IPS-18a (cell line): Measurements from ENCODE around the gene SMURF1.

Experiments
- H3K27ac ChIP-seq: one replicate; pipeline ENCODE4 v1.5.1; 2013; ENCODE audit warnings: low read length
- H3K27me3 ChIP-seq: one replicate; pipeline ENCODE4 v1.6.1; 2013; ENCODE audit warnings: mild to moderate bottlenecking, low read length; ENCODE audit not compliant: control insufficient read depth, insufficient read depth
- H3K36me3 ChIP-seq: one replicate; pipeline ENCODE4 v1.6.1; 2013; ENCODE audit warnings: low read depth, low read length; ENCODE audit not compliant: control insufficient read depth
- H3K4me1 ChIP-seq: one replicate; pipeline ENCODE4 v1.6.1; 2013; ENCODE audit warnings: low read depth, low read length; ENCODE audit not compliant: control insufficient read depth
- H3K4me3 ChIP-seq: one replicate; pipeline ENCODE4 v1.5.1; 2013; ENCODE audit warnings: low read length
- H3K9ac ChIP-seq: one replicate; pipeline ENCODE4 v1.6.1; 2013; ENCODE audit warnings: mild to moderate bottlenecking, low read length, moderate library complexity
- H3K9me3 ChIP-seq: one replicate; pipeline ENCODE4 v1.6.1; 2013; ENCODE audit warnings: low read depth, low read length; ENCODE audit not compliant: control insufficient read depth

Gene SMURF1

DNA sequence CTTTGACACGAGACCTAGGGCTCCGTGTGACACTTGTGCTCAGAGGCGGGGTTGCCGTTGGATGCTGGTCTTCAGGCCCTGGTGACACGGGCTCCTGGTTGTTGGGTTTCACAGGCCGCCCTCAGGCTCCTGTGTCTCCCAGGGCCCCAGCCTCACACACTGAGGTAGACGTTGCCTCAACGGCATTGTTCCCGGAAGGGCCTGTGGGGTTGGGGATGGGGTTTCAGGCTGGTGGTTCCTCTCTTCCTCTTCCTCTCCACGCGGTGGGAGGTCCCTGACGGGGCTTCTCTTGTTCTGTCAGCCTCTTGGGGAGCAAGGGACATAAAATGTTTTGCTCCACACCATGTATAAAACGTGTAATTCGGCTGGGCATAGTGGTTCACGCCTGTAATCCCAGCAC lies 140.5 kb downstream of the SMURF1 start:
- no peak overlapping the region for H3K9ac ChIP-seq
- H3K27ac ChIP-seq = no peak overlapping the region
- no peaks in the 10 kb centered on the region for H3K27me3 ChIP-seq
- H3K4me3 ChIP-seq = no peak overlapping the region
- H3K36me3 ChIP-seq = peaks cover 71% of the 10 kb centered on the region
- H3K4me1 ChIP-seq = no peaks in the 10 kb centered on the region
- no peaks in the 10 kb centered on the region for H3K9me3 ChIP-seq

- peaks cover 69% of the 10 kb centered on the region for H3K36me3 ChIP-seq
Measured at GRCh38 chr7:99002827-99003212, 141.1 kb downstream of the SMURF1 start.

DNA sequence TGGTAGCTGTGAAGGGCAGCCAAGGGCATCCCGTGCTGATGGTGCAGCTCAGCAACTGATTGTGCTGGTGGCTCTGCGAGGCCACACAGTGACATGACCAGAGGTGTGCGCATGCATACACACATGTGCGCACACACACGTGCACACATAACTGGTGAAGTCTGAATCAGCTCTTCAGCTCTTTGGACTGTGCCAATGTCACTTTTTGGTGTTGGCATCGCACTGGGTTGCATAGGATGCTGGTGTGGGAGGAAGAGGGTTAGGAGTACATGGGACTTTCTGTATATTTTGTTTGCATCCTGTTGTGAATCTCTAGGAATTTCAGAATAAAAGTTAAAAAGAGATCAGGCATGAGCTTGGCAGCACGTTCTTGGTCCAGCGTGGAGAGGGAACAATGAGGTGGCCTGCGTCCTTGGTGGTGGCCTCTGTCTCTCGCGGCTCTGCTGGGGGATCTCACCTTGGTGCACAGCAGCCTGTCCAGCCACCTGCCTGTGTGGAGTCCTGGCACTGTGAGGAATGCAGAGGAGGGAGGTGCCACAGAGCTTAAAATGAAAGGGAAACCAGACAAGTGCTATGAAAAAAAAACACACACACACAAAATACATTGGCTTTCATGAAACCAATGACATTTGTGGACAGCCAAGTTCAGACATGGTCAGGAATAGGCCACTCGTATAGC lies 141.6 kb downstream of the SMURF1 start:
- H3K36me3 ChIP-seq = peaks cover 69% of the 10 kb centered on the region
- no peak overlapping the region for H3K27ac ChIP-seq
- no peaks in the 10 kb centered on the region for H3K9me3 ChIP-seq
- no peak overlapping the region for H3K9ac ChIP-seq
- H3K4me3 ChIP-seq = no peak overlapping the region
- no peaks in the 10 kb centered on the region for H3K4me1 ChIP-seq
- no peaks in the 10 kb centered on the region for H3K27me3 ChIP-seq

More at GRCh38 chr7:99002827-99003212, 141.1 kb downstream of the SMURF1 start:
- Histone ChIP-seq H3K9me3 (no peaks in the 10 kb centered on the region), H3K4me3 (no peak overlapping the region), H3K27ac (no peak overlapping the region), H3K27me3 (no peaks in the 10 kb centered on the region), H3K9ac (no peak overlapping the region), H3K4me1 (no peaks in the 10 kb centered on the region)

DNA sequence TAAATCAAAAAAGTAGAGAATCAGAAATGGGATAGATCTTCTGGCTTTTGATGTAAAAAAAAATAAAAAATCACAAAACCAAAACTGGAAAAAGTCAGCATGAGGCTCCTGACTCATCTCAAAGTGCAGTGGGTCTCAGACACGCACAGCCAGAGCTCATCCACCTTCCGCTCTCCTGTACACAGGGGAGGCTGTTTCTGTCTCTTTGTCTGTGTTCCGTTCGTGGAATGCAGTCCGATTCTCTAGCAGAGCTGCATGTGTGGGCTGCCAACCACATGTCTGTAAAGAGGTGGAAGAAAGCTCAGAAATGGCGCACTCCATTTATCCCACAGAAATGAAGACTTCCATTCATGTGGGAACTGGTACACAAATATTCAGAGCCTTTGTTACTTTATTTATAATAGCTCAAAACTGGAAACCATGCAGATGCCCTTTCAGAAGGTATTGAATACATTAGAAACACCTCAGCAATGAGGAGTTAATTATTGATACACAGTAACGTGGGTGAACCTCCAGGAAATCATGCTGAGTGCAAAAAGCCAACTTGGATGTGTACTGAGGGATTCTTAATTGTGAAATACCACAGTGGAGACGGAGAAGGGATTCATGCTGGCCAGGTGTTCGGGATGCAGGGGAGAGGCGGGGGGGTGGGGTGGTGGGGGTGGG lies 142.3 kb downstream of the SMURF1 start:
- H3K36me3 ChIP-seq = peaks cover 65% of the 10 kb centered on the region
- H3K27ac ChIP-seq = no peak overlapping the region
- no peaks in the 10 kb centered on the region for H3K4me1 ChIP-seq
- no peak overlapping the region for H3K9ac ChIP-seq
- H3K9me3 ChIP-seq = no peaks in the 10 kb centered on the region
- H3K4me3 ChIP-seq = no peak overlapping the region
- no peaks in the 10 kb centered on the region for H3K27me3 ChIP-seq

- Histone ChIP-seq H3K36me3 (peaks cover 65% of the 10 kb centered on the region), H3K4me3 (no peak overlapping the region)
Measured at GRCh38 chr7:99000904-99001465, 142.9 kb downstream of the SMURF1 start.

DNA sequence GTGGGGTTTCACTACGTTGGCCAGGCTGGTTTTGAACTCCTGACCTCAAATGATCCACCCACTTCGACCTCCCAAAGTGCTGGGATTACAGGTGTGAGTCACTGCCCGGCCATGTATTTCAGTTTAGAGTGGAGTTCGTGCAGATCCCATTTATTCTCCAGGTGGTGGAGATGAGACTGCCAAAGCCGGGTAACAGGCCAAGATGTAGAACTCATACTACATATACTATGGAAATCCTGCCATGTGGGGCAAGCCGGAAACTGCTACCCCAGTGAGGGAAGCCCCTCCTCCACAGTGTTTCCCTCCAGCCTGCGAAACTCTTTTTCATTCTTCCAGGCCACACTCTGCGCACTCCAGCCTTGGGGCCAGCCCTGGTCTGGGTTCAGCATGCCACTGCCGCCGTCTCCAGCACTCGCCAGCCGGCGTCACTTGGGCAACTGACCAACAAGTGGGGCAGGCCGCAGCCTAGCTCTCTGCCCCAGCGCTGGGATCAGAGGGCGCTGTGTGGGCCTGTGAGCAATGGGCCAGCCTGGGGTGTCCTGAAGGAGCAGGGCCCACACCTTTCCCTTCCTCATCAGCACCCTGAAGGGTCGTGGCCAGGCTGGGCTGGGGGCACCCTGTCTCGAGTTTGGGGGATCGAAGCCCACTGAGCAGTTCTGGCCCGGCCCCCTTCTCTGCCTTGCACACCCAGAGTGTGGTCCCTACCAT lies 143.6 kb downstream of the SMURF1 start:
- H3K36me3 ChIP-seq = peaks cover 65% of the 10 kb centered on the region
- H3K27ac ChIP-seq = no peak overlapping the region

More at GRCh38 chr7:99000904-99001465, 142.9 kb downstream of the SMURF1 start:
- H3K9ac ChIP-seq = no peak overlapping the region
- no peak overlapping the region for H3K27ac ChIP-seq
- H3K4me1 ChIP-seq = no peaks in the 10 kb centered on the region
- no peaks in the 10 kb centered on the region for H3K9me3 ChIP-seq
- no peaks in the 10 kb centered on the region for H3K27me3 ChIP-seq

GRCh38 chr7:98998821-98999725 lies 144.8 kb downstream of the SMURF1 start:
- no peak overlapping the region for H3K9ac ChIP-seq
- no peaks in the 10 kb centered on the region for H3K27me3 ChIP-seq
- H3K4me1 ChIP-seq = no peaks in the 10 kb centered on the region
- H3K27ac ChIP-seq = no peak overlapping the region
- peaks cover 65% of the 10 kb centered on the region for H3K36me3 ChIP-seq
- H3K9me3 ChIP-seq = no peaks in the 10 kb centered on the region
- no peak overlapping the region for H3K4me3 ChIP-seq

More for the DNA sequence above, 143.6 kb downstream of the SMURF1 start:
- H3K4me1 ChIP-seq = no peaks in the 10 kb centered on the region
- no peak overlapping the region for H3K4me3 ChIP-seq
- H3K9me3 ChIP-seq = no peaks in the 10 kb centered on the region
- no peaks in the 10 kb centered on the region for H3K27me3 ChIP-seq
- no peak overlapping the region for H3K9ac ChIP-seq

DNA sequence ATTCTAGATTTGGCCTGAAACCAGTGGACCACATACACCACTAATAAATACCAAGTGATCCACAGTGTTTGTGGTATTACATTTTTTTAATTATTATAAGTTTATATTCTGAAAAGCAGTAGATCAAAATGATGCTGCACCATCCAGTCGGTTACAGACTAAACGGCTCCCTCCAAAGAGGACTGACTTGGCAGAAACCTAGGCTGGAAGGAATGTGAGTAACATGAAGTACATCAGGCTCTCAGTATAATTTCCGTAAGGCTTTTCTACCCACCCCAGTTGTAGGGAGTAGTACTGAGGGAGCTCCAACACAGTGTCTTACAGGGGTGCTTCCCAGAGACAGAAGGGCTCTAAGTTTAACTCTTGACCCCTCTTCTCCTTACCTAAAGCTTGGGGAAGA lies 146.1 kb downstream of the SMURF1 start:
- H3K27me3 ChIP-seq = no peaks in the 10 kb centered on the region
- H3K9ac ChIP-seq = no peak overlapping the region
- no peaks in the 10 kb centered on the region for H3K9me3 ChIP-seq
- H3K4me1 ChIP-seq = no peaks in the 10 kb centered on the region
- no peak overlapping the region for H3K4me3 ChIP-seq
- H3K27ac ChIP-seq = no peak overlapping the region
- peaks cover 75% of the 10 kb centered on the region for H3K36me3 ChIP-seq

GRCh38 chr7:98996150-98996552 lies 147.8 kb downstream of the SMURF1 start:
- H3K36me3 ChIP-seq = peaks cover 81% of the 10 kb centered on the region
- H3K27me3 ChIP-seq = no peaks in the 10 kb centered on the region
- H3K27ac ChIP-seq = no peak overlapping the region
- no peaks in the 10 kb centered on the region for H3K9me3 ChIP-seq
- no peaks in the 10 kb centered on the region for H3K4me1 ChIP-seq
- H3K9ac ChIP-seq = no peak overlapping the region
- no peak overlapping the region for H3K4me3 ChIP-seq

DNA sequence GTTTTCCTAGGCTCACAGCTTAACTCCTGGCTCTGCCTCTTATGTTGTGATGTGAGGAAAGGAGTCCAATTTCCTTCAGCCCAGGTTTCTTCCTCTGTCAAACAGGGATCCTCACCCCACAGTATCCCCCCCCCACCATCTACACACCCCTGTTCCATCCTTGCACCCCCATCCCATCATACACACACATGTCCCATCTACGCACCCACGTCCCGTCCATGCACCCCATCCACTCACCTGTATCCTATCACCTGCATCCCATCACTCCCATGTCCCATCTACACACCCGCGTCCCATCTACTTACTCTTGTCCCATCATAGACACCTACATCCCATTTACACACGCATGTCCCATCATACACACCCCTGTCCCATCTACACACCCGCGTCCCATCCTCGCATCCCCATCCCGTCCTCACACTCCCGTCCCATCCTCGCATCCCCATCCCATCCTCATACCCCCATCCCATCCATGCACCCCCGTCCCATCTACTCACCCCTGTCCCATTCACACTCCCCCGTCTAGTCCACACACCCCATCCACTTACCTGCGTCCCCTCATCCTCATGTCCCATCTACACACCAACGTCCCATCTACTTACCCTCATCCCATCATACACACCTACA lies 148.3 kb downstream of the SMURF1 start:
- Histone ChIP-seq H3K4me1 (no peaks in the 10 kb centered on the region), H3K4me3 (no peak overlapping the region), H3K9me3 (no peaks in the 10 kb centered on the region), H3K36me3 (peaks cover 80% of the 10 kb centered on the region), H3K27me3 (no peaks in the 10 kb centered on the region), H3K9ac (no peak overlapping the region), H3K27ac (no peak overlapping the region)
